Chondrocyte (in vitro differentiated cells): ENCODE results near the gene PLEKHO1. TPM values are rescaled to one million over a fixed set of nuclear protein-coding genes. Genes with fewer than 3 reads are reported as not detected.
"Not testable (repeated sequence)": the region's sequence is repeated elsewhere in the genome, so short reads cannot be mapped to it uniquely, and the experiment has no call there.

Source experiments
- DNase-seq: peaks from one replicate; pipeline ENCODE4 v3.0.0; 2021; ENCODE audit warnings: mixed read lengths, low spot score
- H3K27ac Mint-ChIP-seq: one replicate; pipeline ENCODE4 v1.8.0; 2021; ENCODE audit warnings: mild to moderate bottlenecking, moderate library complexity, mixed read lengths; ENCODE audit not compliant: unreplicated experiment
- H3K27me3 Mint-ChIP-seq: 2 replicates; pipeline ENCODE4 v1.8.0; 2021; ENCODE audit warnings: low read depth, mixed read lengths
- H3K36me3 Mint-ChIP-seq: 2 replicates; pipeline ENCODE4 v1.8.0; 2021; ENCODE audit warnings: low read depth, mixed read lengths
- H3K4me1 Mint-ChIP-seq: 2 replicates; pipeline ENCODE4 v1.8.0; 2021; ENCODE audit warnings: low read depth, mild to moderate bottlenecking, mixed read lengths
- H3K4me3 Mint-ChIP-seq: one replicate; pipeline ENCODE4 v1.8.0; 2021; ENCODE audit warnings: mild to moderate bottlenecking, moderate library complexity, mixed read lengths; ENCODE audit not compliant: unreplicated experiment
- H3K9me3 Mint-ChIP-seq: 2 replicates; pipeline ENCODE4 v1.8.0; 2021; ENCODE audit warnings: low read depth, mixed read lengths
- total RNA-seq: library from RNA; stranded (reverse); gene quantifications from 3 replicates; pipeline ENCODE4 v1.2.1, GENCODE V29; 2021
- TF ChIP-seq, protein P1 (sequence below): fragments of 200-600 bp; sonication (generic); IDR thresholded peaks from 2 replicates; pipeline ENCODE4 v1.5.0; 2021; ENCODE audit warnings: antibody characterized with exemption, mild to moderate bottlenecking, moderate library complexity

Gene PLEKHO1
- total RNA-seq, 1 donor from 2014 or later: 52.5 TPM

DNA sequence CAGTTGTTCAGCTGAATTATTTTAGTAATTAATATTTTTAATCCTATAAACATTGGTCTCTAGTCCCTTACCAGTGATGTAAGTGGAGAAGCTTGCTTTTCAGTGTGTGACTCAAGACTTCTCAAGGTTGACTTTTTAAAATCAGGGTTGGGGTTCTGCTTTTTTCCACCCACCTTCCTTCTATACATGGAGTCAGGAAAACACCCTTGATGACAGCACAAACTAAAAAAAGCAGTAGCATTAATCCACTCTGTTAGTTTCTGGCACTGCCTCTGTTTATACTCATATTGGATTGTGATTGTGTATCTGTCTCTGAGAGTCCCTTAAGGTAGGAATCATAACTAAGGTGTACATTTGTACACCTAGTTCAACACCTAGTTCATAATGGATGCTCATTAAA lies 8.3 kb upstream of the PLEKHO1 start:
- no peaks in the 10 kb centered on the region for H3K4me1 Mint-ChIP-seq
- TF ChIP-seq, protein P1, sequence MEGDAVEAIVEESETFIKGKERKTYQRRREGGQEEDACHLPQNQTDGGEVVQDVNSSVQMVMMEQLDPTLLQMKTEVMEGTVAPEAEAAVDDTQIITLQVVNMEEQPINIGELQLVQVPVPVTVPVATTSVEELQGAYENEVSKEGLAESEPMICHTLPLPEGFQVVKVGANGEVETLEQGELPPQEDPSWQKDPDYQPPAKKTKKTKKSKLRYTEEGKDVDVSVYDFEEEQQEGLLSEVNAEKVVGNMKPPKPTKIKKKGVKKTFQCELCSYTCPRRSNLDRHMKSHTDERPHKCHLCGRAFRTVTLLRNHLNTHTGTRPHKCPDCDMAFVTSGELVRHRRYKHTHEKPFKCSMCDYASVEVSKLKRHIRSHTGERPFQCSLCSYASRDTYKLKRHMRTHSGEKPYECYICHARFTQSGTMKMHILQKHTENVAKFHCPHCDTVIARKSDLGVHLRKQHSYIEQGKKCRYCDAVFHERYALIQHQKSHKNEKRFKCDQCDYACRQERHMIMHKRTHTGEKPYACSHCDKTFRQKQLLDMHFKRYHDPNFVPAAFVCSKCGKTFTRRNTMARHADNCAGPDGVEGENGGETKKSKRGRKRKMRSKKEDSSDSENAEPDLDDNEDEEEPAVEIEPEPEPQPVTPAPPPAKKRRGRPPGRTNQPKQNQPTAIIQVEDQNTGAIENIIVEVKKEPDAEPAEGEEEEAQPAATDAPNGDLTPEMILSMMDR: no peak
- no peak overlapping the region for H3K27ac Mint-ChIP-seq
- no peaks in the 10 kb centered on the region for H3K27me3 Mint-ChIP-seq
- H3K4me3 Mint-ChIP-seq: no peak overlapping the region
- no peaks in the 10 kb centered on the region for H3K9me3 Mint-ChIP-seq
- H3K36me3 Mint-ChIP-seq: peaks cover 4% of the 10 kb centered on the region
- DNase-seq: no peak

DNA sequence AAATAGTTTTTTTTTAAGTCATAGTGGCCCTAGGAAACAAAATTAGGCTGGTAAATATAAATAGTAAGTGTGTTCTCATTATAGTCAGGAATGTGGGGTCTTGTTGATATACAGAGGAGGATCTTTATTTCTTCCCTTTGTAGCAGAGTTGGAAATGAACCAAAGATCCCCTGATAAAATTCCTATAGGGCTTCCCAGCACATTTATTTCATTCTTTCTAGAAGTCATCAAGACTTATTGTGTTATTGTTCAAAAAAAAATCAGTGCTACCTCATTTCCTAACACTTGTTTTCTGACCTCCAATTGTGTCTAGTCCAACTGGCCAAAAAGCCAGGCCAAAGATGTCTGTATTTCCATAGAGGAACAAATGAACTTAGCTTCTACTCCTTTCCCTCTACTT lies 7.6 kb upstream of the PLEKHO1 start:
- no peak overlapping the region for H3K27ac Mint-ChIP-seq
- TF ChIP-seq, protein P1: no peak
- no peaks in the 10 kb centered on the region for H3K4me1 Mint-ChIP-seq
- H3K36me3 Mint-ChIP-seq: peaks cover 4% of the 10 kb centered on the region
- no peaks in the 10 kb centered on the region for H3K27me3 Mint-ChIP-seq
- H3K4me3 Mint-ChIP-seq: no peak overlapping the region
- no peak for DNase-seq
- no peaks in the 10 kb centered on the region for H3K9me3 Mint-ChIP-seq

DNA sequence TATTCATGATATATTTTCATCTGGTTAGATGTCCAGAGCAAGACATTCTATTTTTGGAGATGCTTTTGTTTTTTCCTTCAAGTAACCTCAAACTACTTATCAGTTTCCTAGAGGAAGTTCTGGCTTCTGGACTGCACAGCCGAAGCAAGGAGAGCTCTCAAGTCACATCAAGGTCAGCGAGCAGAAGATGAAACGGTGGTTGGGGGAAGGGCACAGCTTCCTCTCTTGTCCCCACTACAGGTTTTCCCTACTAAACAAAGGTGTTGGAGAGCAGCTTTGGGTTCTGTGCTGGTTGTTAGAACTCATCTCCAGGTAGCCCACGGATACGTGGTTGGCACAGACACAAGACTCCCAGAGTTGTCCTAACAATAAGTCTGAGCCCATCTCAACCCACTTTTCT lies 5.1 kb upstream of the PLEKHO1 start:
- Mint-ChIP-seq H3K4me3 (no peak overlapping the region), H3K27ac (no peak overlapping the region), H3K9me3 (no peaks in the 10 kb centered on the region), H3K27me3 (no peaks in the 10 kb centered on the region), H3K4me1 (peaks cover 17% of the 10 kb centered on the region), H3K36me3 (peaks cover 4% of the 10 kb centered on the region)
- TF ChIP-seq, protein P1: no peak
- no peak for DNase-seq

DNA sequence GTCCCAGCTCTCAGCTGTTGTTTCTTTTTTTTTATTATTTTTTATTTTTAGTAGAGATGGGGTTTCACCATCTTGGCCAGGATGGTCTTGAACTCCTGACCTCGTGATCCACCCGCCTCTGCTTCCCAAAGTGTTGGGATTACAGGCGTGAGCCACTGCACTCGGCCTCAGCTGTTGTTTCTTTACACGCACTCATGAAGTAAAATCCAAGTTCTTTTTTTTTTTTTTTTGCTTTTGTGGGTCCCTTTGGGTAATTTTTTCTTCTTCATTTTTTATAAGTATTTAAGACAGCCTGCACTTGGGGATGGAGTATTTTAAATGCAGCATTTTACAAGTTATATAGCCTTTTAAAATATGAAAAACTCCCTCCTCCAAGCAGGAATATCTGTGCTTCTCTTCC lies 3.7 kb upstream of the PLEKHO1 start:
- H3K27ac Mint-ChIP-seq, H3K9me3 Mint-ChIP-seq, H3K36me3 Mint-ChIP-seq, H3K4me3 Mint-ChIP-seq, H3K27me3 Mint-ChIP-seq, DNase-seq: not testable (repeated sequence)
- H3K4me1 Mint-ChIP-seq: peaks cover 18% of the 10 kb centered on the region

DNA sequence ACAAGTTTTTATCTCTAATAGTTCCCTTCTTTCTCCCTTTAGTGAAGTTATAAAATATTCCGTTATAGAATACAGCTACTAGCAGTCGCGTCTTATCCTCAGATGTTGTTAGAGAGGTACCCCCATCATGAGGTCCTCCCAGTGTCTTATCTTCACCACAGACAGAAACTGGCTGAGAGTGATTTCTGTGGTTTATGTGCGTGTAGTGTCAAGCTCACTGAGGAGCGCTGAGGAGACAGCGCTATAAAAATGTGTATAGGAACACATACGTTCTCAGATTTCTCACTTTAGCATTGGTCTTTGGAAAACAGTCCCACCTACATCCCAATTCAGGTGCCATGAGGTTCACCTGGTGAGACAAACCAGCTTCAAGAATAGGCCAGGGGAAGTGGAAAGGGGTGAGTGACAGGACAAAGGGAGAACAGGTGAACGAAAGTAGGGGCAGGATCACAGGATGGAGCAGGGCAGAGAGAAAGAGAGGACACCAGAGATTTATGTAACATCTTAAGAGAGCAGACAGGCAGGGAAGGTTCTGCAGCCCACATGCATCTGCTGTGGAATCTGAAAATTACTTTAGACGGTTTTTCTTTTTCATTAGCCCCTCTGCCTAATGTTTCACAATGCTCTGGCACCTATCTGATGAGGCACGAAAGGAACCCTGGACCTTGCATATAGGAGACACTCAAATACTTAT lies 2.7 kb upstream of the PLEKHO1 start:
- Mint-ChIP-seq H3K27ac (no peak overlapping the region), H3K9me3 (no peaks in the 10 kb centered on the region), H3K4me1 (peaks cover 27% of the 10 kb centered on the region), H3K4me3 (no peak overlapping the region), H3K27me3 (no peaks in the 10 kb centered on the region), H3K36me3 (peaks cover 8% of the 10 kb centered on the region)
- no peak for DNase-seq
- TF ChIP-seq, protein P1: no peak

DNA sequence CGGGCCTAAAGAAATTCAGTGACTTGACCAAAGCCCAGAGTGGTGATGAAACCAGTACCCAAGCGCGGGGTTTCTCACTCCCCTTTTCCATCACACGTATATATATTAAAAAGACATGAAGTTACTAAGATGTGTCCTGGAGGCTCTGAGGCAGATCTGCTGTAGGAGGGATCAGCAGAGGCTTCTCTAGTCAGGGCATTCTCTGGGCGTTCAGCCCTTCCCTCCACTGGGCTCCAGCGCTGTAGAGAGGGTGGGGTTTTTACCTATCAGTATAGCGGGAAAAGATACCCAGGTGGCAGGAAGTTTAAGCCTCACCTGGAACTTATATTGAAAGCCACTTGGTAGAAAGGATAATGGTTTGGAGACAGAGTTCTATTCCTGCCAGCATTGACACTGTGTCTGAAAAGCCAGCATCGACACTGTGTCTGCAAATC lies 862 bp upstream of the PLEKHO1 start:
- Mint-ChIP-seq H3K4me1 (peaks cover 43% of the 10 kb centered on the region), H3K9me3 (no peaks in the 10 kb centered on the region), H3K27ac (peak overlapping the region; percentile 92), H3K4me3 (peak overlapping the region; percentile 87), H3K27me3 (no peaks in the 10 kb centered on the region), H3K36me3 (peaks cover 12% of the 10 kb centered on the region)
- DNase-seq: no peak
- TF ChIP-seq, protein P1: no peak
